AML-193 (cell line): ENCODE results near the gene ETV3.
"Not testable (repeated sequence)": the region's sequence is repeated elsewhere in the genome, so short reads cannot be mapped to it uniquely, and the experiment has no call there.

Experiments used
- DNase-seq, 2 experiments: peaks; one replicate each; lab custom pipeline; 2025; lab: John Stamatoyannopoulos, UW

ETV3 gene

GRCh38 chr1:157112186-157112867 lies 25.9 kb downstream of the ETV3 start:
- no peak for DNase-seq

- no peak for DNase-seq
Measured at GRCh38 chr1:157111396-157112165, 26.6 kb downstream of the ETV3 start.

DNA sequence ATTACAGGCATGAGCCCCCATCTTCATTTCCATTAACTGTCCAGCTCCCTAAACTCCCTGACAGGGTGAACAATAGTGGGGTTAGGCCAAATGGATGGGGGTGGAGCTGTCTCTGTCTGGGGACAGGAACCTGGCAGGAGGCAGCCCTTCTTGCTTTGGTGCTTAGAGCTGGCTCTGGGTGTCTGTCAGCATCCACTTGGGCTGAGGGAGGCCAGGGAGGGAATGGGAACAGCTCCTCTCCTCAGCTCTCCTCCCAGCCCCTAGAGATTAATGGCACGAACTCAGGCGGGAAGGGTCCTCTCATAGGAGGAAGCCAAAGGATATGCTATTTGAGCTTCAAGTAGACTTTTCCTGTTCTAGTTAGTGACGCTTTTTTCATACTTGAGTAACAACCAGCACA lies 27.5 kb downstream of the ETV3 start:
- DNase-seq, result no peak

DNA sequence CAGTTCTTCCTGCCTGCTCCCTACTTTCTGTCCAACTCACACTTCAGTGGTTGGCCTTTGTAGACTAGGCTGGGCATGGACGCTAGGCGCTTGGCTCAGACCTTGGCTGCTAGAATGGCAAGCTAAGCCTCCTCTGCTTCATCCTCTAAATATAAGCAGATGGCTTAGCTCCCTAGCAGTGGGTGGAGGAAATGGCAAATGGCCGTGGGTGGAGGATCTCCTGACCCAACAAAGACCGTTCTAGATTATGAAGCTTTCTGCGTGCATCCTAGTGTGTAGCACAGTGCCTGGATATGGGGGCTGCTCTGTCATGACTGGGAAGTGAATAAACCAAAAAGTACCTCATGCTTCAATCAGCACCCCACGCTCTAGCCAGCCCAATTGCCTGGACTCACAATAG lies 28.2 kb downstream of the ETV3 start:
- DNase-seq, result no peak

- no peak for DNase-seq
Measured at GRCh38 chr1:157108448-157108847, 29.7 kb downstream of the ETV3 start.

- no peak for DNase-seq
Measured at GRCh38 chr1:157107702-157108101, 30.5 kb downstream of the ETV3 start.

DNA sequence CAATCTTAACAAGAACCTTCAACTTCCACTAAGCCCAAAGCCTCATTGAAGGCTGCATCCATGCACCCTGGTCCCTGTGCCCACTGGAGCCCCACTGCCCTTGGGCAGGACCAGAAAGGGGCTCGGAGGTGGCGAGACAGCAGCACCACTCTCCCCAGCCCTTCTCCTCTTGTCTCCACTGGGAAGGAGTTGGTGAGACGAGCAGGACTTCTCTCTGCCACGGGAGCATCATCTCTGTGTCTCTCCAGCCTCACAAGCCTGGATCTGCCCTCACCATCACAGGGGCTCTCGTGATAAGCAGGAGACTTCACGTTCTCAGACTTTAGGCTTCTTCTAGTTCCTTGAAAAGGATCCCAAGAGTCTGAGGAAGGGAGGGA lies 31.4 kb downstream of the ETV3 start:
- DNase-seq, result no peak

DNA sequence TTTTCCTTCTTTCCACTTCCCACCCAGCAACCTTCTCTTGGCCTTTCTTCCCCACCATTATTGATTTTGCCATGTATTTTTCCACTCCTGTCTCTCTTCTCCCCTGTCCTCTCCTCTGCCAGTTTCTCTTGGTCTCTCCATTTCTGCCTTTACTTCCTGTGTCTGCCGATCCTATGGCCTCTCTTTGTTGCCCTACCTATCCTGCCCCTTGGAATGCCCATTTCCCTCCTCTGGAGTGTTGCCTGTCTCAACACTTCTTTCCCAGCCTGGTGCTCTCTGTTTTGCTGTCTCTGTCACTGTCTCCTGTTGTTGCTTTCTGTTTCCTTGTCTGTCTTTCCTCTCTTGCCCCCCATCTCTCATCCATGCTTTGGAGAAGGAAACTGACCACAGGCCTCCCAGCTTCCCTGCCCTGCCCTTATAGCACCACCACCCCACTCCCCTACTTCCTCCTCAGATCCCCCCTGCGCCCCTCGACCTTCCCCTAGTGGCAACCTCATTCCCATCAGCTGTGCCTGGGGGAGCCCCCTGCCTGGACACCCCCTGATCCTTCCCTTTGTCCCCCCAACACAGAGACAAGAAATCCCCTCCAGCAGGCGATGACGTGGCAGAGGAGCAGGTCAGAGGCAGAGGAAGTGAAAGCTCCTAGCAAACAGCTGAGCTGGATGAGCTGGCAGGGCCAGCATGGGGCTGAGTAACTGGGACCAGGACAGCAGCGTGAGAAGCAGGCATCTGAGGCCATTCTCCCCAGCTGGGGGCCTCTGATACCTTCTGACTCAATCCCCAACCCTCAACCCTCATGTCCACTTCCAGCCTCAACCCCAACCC lies 32.0 kb downstream of the ETV3 start:
- DNase-seq, result no peak

DNA sequence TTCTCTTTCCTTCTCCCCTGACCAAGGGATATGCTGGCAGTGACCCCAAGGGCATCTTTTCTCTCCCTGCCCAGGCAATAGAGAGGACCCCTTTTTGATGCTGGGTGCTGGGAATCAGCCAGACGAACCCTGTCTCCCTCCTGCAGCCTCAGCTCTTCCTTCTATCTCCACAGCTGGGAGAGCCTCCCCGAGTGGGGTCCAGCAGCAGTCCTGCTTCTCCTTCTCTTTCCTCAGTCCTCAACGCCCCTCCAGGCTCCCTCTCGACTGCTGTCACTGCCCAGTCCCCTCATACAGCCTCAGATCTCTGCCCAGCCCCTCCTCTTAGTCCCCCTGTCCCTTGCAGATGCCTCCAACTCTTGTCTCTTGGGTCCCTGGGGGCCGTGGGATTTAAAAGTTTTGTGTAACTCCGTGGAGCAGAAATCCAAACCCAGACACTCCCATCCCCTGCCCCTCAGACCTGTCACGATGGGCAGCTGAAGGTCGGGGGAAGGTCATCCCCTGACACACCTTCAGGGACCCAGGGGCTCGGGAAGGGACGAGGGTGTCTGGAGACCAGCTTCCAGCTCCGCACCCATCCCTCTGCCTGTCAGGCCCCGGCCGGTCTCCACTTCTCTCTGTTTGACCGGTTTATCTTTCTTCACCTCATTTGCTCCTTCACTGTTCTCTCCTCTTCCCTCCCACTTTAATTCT lies 32.8 kb downstream of the ETV3 start:
- DNase-seq, result no peak

DNA sequence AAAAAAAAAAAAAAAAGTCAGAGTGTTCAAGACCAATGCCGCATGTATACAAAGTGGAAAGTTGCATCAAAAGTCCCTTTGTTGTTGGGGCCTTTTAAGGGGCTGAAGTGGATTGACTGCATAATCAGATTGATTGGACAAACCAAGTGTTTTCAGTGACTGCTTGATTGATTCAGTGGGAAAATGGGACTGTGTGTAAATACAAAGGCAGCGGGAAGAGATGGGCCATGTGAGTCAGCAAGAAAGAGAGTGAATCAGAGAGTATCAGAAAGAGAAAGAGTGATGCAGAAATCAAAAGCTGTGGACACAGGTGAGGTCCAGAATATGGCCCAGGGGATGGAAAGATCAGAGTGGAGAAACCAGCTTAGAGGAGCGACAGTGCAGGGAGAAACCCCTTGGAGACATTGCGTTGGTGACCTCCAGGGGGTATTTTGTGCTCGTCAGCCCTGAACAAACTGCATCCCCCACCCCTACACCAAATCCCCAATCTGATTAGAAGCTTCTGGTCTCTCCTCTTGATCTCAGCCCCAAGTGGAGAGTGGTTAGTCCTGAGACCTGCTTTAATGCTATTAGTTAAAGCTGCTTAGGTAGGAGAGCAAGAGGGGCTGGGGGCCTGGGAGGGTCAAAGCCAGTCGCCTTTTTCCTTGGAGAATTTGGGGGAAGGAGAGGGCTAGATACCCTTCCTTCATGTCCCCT lies 33.4 kb downstream of the ETV3 start:
- no peak for DNase-seq

DNA sequence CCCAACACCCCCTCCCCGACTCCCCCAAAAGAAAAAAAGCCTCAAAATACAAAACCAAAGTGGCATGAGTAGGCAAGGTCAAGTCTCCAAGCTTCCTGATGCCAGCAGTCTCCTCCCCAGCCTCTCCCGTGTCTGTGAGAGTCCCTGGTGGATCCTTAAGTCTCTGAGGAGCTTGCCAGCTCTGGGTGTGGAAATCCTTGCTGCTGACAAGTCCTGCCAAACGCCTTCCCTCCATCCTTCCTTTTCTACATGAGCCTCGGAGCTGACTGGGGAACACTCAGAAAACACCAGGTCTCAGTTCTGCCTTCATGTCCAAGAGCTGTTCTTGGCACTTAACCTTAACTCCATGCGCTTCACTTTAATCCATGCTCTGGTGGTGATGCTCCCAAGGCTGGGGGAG lies 34.9 kb downstream of the ETV3 start:
- no peak for DNase-seq

GRCh38 chr1:157101149-157101548 lies 37.0 kb downstream of the ETV3 start:
- DNase-seq, result no peak

- no peak for DNase-seq
Measured at GRCh38 chr1:157099633-157100009, 38.6 kb downstream of the ETV3 start, which contains the start of gene ETV3L. ETV3L (minus strand) TSS chr1:157099808; CDS start chr1:157099523, 285 bp downstream.

- not testable (repeated sequence) for DNase-seq
Measured at GRCh38 chr1:157098987-157099632, 39.1 kb downstream of the ETV3 start.

- DNase-seq, result no peak
Measured at GRCh38 chr1:157098519-157098918, 39.7 kb downstream of the ETV3 start.

GRCh38 chr1:157097692-157098091 lies 40.5 kb downstream of the ETV3 start:
- DNase-seq, result no peak

- no peak for DNase-seq
Measured at GRCh38 chr1:157096881-157097280, 41.3 kb downstream of the ETV3 start.

GRCh38 chr1:157095551-157095950 lies 42.6 kb downstream of the ETV3 start:
- no peak for DNase-seq

DNA sequence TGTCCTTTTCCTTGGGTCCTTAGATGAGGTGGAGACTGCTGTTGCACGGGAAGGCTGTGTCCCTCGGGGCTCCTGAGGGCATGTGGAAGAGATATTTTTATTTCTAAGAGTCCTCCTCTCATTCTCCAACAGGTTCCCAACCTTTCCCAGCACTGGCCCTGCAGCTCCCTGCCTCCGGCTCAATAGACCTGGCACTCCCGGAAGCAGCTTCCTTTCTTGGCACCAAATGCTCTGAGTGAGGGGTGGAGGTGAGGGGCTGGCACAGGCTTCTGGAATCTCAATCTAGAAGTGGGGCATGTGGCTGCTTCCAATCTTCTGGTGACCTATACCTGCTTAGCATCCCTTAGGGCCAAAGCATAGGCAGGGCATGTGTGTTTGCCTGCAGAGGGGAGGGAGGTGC lies 43.1 kb downstream of the ETV3 start:
- no peak for DNase-seq

GRCh38 chr1:157092831-157093230 lies 45.4 kb downstream of the ETV3 start:
- no peak for DNase-seq

DNA sequence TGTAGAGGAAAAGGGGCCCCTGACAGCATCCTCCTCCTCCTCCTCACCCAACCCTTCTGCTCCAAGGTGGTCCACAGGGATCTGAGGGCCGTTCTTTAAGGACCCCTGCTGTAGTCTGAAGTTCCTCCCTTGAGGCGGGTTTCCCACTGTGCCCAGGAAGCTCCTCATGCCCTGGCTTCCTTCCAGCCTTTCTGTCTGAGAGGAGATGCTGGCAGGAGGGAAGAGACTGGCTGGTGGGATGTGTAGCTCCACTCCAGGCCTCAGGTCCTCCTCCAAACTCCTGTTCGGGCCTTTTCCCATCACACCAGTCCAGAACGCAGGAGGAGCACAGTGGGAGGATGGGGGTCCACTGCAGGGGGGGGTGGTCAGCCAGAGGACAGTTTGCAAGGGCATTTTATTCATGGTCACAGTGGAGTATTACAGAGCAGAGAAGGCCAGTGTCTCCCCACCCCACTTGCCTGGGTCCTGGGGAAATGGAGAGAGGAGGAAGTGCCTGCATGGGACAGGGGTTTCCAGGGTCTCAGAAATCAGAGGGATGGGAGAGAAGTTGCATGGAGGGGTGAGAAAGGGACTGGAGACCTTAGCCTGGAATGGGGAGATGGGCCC lies 46.4 kb downstream of the ETV3 start:
- DNase-seq, result no peak
